Effector CD8-positive, alpha-beta T cell (primary cell): ENCODE results near the gene INSM1.
"Not testable (repeated sequence)": the region's sequence is repeated elsewhere in the genome, so short reads cannot be mapped to it uniquely, and the experiment has no call there.

Source experiments
- DNase-seq: peaks from one replicate; lab custom pipeline; 2025; lab: John Stamatoyannopoulos, UW
- total RNA-seq, 4 experiments: gene quantifications; one replicate each; lab custom pipeline; 2026; lab: John Stamatoyannopoulos, UW

INSM1 gene
- 0 to 0.24 (median 0.09) reads per million in 4 experiments for total RNA-seq

GRCh38 chr20:20367575-20368417 is at the start of gene INSM1:
TSS of gene INSM1 (plus strand) at chr20:20368104. CDS start at chr20:20368268, 164 bp downstream.
- no peak for DNase-seq

- no peak for DNase-seq
Observed at GRCh38 chr20:20318365-20319161, 49.3 kb upstream of the INSM1 start.

GRCh38 chr20:20321134-20321533 is 46.8 kb upstream of the INSM1 start:
- DNase-seq: no peak

GRCh38 chr20:20321917-20322316 is 46.0 kb upstream of the INSM1 start:
- no peak for DNase-seq

GRCh38 chr20:20322912-20323311 is 45.0 kb upstream of the INSM1 start:
- DNase-seq: no peak

GRCh38 chr20:20327746-20328145 is 40.2 kb upstream of the INSM1 start:
- no peak for DNase-seq

- DNase-seq: no peak
Observed at GRCh38 chr20:20329564-20329963, 38.3 kb upstream of the INSM1 start.

- DNase-seq: no peak
Observed at GRCh38 chr20:20331156-20331555, 36.7 kb upstream of the INSM1 start.

- DNase-seq: no peak
Observed at GRCh38 chr20:20331817-20332216, 36.1 kb upstream of the INSM1 start.

GRCh38 chr20:20333866-20334265 is 34.0 kb upstream of the INSM1 start:
- no peak for DNase-seq

GRCh38 chr20:20334489-20334888 is 33.4 kb upstream of the INSM1 start:
- DNase-seq: no peak

- DNase-seq: no peak
Observed at GRCh38 chr20:20338133-20338730, 29.7 kb upstream of the INSM1 start.

GRCh38 chr20:20340443-20340842 is 27.5 kb upstream of the INSM1 start:
- no peak for DNase-seq

- DNase-seq: no peak
Observed at GRCh38 chr20:20341371-20341770, 26.5 kb upstream of the INSM1 start.

GRCh38 chr20:20342066-20342465 is 25.8 kb upstream of the INSM1 start:
- DNase-seq: no peak

- no peak for DNase-seq
Observed at GRCh38 chr20:20343932-20344331, 24.0 kb upstream of the INSM1 start.

- DNase-seq: no peak
Observed at GRCh38 chr20:20344476-20344875, 23.4 kb upstream of the INSM1 start.

- DNase-seq: no peak
Observed at GRCh38 chr20:20353576-20353975, 14.3 kb upstream of the INSM1 start.

GRCh38 chr20:20355503-20355902 is 12.4 kb upstream of the INSM1 start:
- not testable (repeated sequence) for DNase-seq

- no peak for DNase-seq
Observed at GRCh38 chr20:20358801-20359200, 9.1 kb upstream of the INSM1 start.

GRCh38 chr20:20359628-20360027 is 8.3 kb upstream of the INSM1 start:
- no peak for DNase-seq

GRCh38 chr20:20360464-20360863 is 7.4 kb upstream of the INSM1 start:
- no peak for DNase-seq
